GM12801 (cell line): Measurements from ENCODE around the gene GGA3.

Source experiments
- TF ChIP-seq, protein P1 (sequence below): IDR thresholded peaks from one replicate; pipeline ENCODE4 v1.5.1; 2011; ENCODE audit warnings: control low read depth; ENCODE audit not compliant: insufficient read length; ENCODE audit errors: extremely low read depth

GGA3 gene, protein sequence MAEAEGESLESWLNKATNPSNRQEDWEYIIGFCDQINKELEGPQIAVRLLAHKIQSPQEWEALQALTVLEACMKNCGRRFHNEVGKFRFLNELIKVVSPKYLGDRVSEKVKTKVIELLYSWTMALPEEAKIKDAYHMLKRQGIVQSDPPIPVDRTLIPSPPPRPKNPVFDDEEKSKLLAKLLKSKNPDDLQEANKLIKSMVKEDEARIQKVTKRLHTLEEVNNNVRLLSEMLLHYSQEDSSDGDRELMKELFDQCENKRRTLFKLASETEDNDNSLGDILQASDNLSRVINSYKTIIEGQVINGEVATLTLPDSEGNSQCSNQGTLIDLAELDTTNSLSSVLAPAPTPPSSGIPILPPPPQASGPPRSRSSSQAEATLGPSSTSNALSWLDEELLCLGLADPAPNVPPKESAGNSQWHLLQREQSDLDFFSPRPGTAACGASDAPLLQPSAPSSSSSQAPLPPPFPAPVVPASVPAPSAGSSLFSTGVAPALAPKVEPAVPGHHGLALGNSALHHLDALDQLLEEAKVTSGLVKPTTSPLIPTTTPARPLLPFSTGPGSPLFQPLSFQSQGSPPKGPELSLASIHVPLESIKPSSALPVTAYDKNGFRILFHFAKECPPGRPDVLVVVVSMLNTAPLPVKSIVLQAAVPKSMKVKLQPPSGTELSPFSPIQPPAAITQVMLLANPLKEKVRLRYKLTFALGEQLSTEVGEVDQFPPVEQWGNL

DNA sequence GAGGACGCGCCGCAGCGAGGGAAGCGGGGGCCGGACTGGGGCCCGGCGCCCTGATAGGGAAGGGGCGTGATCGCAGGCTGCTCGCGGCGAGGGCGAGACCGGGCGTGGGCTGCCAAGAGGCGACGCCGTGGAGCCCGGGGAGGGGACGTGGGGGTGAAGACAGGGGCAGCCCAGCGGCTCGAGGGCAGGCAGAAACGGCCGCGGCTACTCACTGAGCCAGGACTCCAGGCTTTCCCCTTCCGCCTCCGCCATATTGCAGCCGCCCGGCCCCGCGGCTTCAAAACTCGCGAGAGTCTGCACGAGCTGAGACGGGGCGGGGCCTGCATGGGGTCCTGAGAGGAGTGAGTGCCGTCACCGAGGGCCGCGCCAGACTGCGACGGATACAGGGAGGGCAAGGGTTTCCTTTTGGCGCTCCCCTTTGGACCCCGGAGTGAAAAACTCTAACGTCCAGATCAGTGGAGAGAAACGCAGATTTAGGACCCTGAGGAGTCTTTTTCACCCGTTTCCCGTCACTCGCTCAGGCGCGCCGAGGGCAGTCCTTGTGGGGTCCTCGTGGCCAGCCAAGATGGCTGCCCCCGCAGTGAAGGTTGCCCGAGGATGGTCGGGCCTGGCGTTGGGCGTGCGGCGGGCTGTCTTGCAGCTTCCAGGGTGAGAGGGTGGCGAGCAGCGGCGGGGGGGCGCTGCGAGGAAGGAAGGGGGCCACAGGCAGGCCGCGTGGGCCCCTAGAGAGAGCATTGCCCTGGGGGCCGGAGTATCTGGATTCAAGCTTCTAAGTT, at the start of gene GGA3, which contains the start of gene MRPS7:
GGA3 (minus strand) TSS at position 271 of the 776 bp plus-strand sequence; CDS start at position 252, 19 bp downstream.
MRPS7 (plus strand) TSS at position 544 of the 776 bp plus-strand sequence; CDS start at position 566, 22 bp downstream.
- TF ChIP-seq, protein P1, sequence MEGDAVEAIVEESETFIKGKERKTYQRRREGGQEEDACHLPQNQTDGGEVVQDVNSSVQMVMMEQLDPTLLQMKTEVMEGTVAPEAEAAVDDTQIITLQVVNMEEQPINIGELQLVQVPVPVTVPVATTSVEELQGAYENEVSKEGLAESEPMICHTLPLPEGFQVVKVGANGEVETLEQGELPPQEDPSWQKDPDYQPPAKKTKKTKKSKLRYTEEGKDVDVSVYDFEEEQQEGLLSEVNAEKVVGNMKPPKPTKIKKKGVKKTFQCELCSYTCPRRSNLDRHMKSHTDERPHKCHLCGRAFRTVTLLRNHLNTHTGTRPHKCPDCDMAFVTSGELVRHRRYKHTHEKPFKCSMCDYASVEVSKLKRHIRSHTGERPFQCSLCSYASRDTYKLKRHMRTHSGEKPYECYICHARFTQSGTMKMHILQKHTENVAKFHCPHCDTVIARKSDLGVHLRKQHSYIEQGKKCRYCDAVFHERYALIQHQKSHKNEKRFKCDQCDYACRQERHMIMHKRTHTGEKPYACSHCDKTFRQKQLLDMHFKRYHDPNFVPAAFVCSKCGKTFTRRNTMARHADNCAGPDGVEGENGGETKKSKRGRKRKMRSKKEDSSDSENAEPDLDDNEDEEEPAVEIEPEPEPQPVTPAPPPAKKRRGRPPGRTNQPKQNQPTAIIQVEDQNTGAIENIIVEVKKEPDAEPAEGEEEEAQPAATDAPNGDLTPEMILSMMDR: no peak

GRCh38 chr17:75308732-75309629, 47.6 kb upstream of the GGA3 start:
- TF ChIP-seq, protein P1: no peak

DNA sequence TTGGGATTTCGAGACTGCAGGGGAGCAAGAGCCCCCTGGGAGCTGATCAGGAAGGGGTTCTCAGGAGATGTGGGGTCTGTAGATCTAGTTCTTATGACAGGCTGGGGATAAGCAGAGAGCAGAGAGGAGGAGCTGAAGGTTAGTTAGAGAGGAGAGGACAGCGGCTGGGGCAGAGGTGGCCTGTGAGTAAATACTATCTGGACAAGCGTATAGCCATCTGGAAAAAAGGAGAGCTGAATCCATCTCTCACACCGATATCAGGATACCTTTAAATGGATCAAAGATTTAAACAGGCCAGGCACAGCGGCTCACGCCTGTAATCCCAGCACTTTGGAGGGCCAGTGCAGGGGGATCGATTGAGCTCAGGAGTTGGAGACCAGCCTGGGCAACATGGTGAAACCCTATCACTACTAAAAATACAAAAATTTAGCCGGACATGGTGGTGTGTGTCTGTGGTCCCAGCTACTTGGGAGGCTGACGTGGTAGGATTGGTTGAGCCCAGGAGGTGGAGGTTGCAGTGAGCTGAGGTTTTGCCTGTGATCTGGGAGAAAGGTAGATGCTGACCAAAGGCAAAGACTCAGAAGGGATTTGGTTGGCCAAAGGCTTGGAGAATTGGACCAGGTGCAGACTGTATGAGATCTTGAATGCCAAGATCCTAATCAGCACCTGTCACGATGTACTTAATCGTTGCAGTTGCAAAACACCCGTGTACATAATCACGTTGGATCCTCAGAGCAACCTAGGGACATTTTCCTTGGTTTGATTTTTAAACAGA, 46.7 kb upstream of the GGA3 start:
- TF ChIP-seq, protein P1: no peak

DNA sequence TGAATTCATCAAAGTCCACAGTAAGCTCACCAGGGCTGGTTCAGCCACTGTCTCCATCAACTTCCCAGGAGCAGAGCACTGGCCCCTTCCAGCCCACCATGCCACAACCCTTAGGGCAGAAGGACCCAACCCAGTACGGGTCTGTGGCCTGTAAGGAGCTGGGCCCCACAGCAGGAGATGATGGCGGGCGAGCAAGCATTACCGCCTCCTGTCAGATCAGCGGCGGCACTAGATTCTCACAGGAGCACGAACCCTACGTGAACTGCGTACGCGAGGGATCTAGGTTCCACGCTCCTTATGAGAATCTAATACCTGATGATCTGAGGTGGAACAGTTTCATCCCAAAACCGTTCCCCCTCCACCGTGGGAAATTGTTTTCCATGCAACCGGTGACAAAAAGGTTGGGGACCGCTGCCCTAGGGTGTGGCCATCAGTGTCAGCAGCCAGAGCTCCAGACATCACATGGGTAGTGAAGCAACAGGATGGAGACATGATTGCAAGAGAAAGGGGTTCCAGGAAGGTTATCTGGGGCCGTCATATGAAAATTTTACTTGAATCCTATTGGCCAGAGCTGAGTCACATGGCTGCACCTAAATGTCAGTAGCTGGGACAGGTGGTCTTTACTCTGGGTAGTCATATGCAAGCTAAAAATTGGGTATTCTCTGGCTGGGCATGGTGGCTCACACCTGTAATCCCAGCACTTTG, 40.2 kb upstream of the GGA3 start:
- TF ChIP-seq, protein P1: no peak

DNA sequence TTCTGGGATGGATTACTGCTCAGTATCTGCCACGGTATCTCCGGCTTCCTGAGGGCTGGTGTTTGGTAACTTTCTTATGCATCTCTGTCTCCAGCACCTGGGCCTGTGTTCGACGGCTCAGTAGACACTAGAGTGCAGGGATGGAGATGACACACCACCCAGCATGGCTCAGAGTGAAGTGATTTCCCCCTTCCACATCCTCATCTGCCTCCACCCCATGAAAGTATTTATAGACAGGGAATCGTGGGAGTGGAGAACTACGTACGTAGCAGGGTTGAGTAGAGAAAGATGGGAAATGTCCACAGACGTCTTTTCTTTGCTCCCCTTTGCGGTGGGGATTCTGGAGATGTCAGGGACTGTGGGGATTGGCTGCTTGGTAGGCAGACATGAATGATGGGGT, 39.6 kb upstream of the GGA3 start:
- TF ChIP-seq, protein P1: no peak

DNA sequence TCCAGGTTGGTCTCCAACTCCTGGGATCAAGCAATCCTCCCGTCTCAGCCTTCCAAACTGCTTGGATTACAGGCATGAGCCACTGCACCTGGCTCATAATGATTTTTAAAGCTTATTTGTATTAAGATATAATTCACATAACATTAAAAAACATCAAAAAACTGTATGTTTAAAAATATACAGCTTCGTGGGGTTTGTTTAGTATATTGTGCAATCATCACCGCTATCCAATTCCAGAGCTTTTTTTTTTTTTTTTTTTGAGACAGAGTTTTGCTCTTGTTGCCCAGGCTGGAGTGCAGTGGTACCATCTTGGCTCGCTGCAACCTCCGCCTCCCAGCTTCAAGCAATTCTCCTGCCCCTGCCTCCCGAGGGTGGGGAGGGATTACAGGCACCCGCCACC, 38.9 kb upstream of the GGA3 start:
- TF ChIP-seq, protein P1: no peak
